H1 (cell line): Measurements from ENCODE around the gene BAD. TPM values are rescaled to one million over a fixed set of nuclear protein-coding genes. Genes with fewer than 3 reads are reported as not detected.
A peak's percentile ranks its signal among the peaks of the same experiment; 100 is the strongest.

Experiments used
- CTCF ChIA-PET: fragments of 300-600 bp; sonication (Branson Sonifier 250); formaldehyde crosslinking; loops from one replicate; lab custom pipeline; 2021; ENCODE audit not compliant: partially characterized antibody; lab: Charles Lee
- POLR2A ChIA-PET: fragments of 300-600 bp; sonication (Branson Sonifier 250); formaldehyde crosslinking; loops from one replicate; lab custom pipeline; 2021; ENCODE audit warnings: inconsistent platforms; ENCODE audit not compliant: partially characterized antibody; lab: Charles Lee
- DNase-seq, 2 experiments: peaks; one replicate each; pipeline versions ENCODE4 v3.0.0 to v3.0.0-alpha.2; 2010 to 2022; ENCODE audit warnings: low spot score in 2 of 2, low read depth in 1 of 2, mixed read lengths in 1 of 2
- FAIRE-seq: peaks from 2 replicates; lab custom pipeline; 2011; peaks lifted over from hg19 to GRCh38; lab: Jason Lieb, UNC
- H2AFZ ChIP-seq: 2 replicates; pipeline ENCODE4 v1.8.1; 2012; ENCODE audit warnings: low read length, inconsistent platforms
- H2AK5ac ChIP-seq: 2 replicates; pipeline ENCODE4 v1.6.1; 2013; ENCODE audit warnings: low read depth, low read length
- H2BK120ac ChIP-seq: replicated peaks from 2 replicates; pipeline ENCODE3; 2013; ENCODE audit warnings: low read depth, low read length, inconsistent platforms
- H2BK12ac ChIP-seq: 2 replicates; pipeline ENCODE4 v1.6.1; 2013; ENCODE audit warnings: low read depth, low read length
- H2BK15ac ChIP-seq: 2 replicates; pipeline ENCODE4 v1.6.1; 2013; ENCODE audit warnings: low read length
- H2BK20ac ChIP-seq: 2 replicates; pipeline ENCODE4 v1.6.1; 2013; ENCODE audit warnings: low read length
- H2BK5ac ChIP-seq: 2 replicates; pipeline ENCODE4 v1.6.1; 2013; ENCODE audit warnings: low read depth, low read length
- H3K14ac ChIP-seq: 2 replicates; pipeline ENCODE4 v1.6.1; 2013; ENCODE audit warnings: inconsistent platforms; ENCODE audit not compliant: insufficient read length
- H3K18ac ChIP-seq: 2 replicates; pipeline ENCODE4 v1.6.1; 2013; ENCODE audit warnings: low read length; ENCODE audit errors: extremely low read depth
- H3K23ac ChIP-seq: 2 replicates; pipeline ENCODE4 v1.6.1; 2013; ENCODE audit warnings: inconsistent platforms; ENCODE audit not compliant: insufficient read length
- H3K23me2 ChIP-seq: 2 replicates; pipeline ENCODE4 v1.6.1; 2013; ENCODE audit warnings: low read depth, low read length
- H3K27ac ChIP-seq: 2 replicates; pipeline ENCODE4 v1.6.1; 2011; ENCODE audit warnings: low read depth, low read length, inconsistent platforms
- H3K27me3 ChIP-seq, 4 experiments: replicated peaks in 1 of 4; 1 replicate in 1 of 4; 2 replicates in 3 of 4; pipeline versions ENCODE4 v1.6.1 to v1.8.1; 2011 to 2013; ENCODE audit warnings: low read length in 3 of 4, mild to moderate bottlenecking in 3 of 4, inconsistent platforms in 2 of 4, mixed read lengths in 2 of 4, moderate library complexity in 1 of 4; ENCODE audit not compliant: control insufficient read depth in 3 of 4, insufficient read depth in 3 of 4; ENCODE audit errors: extremely low read depth in 1 of 4
- H3K36me3 ChIP-seq, 4 experiments: 2 replicates each; pipeline versions ENCODE4 v1.6.1 to v1.8.1; 2011 to 2013; ENCODE audit warnings: mild to moderate bottlenecking in 4 of 4, low read length in 3 of 4, moderate library complexity in 2 of 4, control low read depth in 1 of 4, inconsistent platforms in 1 of 4; ENCODE audit not compliant: insufficient read depth in 4 of 4, control insufficient read depth in 2 of 4
- H3K4ac ChIP-seq: replicated peaks from 2 replicates; pipeline ENCODE3; 2013; ENCODE audit warnings: low read length, low read depth, mixed read lengths, inconsistent platforms; ENCODE audit not compliant: insufficient read length
- H3K4me1 ChIP-seq, 4 experiments: replicated peaks in 1 of 4; 1 replicate in 1 of 4; 2 replicates in 3 of 4; pipeline versions ENCODE4 v1.6.1 to v1.8.1; 2011 to 2013; ENCODE audit warnings: low read length in 3 of 4, inconsistent platforms in 2 of 4, mixed read lengths in 1 of 4; ENCODE audit not compliant: insufficient read depth in 4 of 4, control insufficient read depth in 3 of 4
- H3K4me2 ChIP-seq, 2 experiments: 2 replicates each; pipeline versions ENCODE4 v1.6.1 to v1.8.1; 2011 to 2013; ENCODE audit warnings: low read depth in 2 of 2, low read length in 2 of 2, control low read depth in 1 of 2, inconsistent platforms in 1 of 2, mild to moderate bottlenecking in 1 of 2; ENCODE audit not compliant: insufficient read depth in 1 of 2
- H3K4me3 ChIP-seq, 4 experiments: fragments of 200-600, 300-600 bp in 1 of 4; sonication (generic), shearing (Covaris generic), sonication (Bioruptor Twin) in 1 of 4; 2 replicates each; pipeline versions ENCODE4 v1.5.1 to v1.8.1; 2011 to 2016; ENCODE audit warnings: low read length in 4 of 4, low read depth in 3 of 4, control low read depth in 2 of 4, inconsistent platforms in 2 of 4, mild to moderate bottlenecking in 2 of 4, mixed read lengths in 1 of 4, moderate library complexity in 1 of 4; ENCODE audit not compliant: insufficient read depth in 2 of 4; ENCODE audit errors: extremely low read depth in 1 of 4
- H3K56ac ChIP-seq: replicated peaks from 2 replicates; pipeline ENCODE3; 2013; ENCODE audit warnings: low read depth, mild to moderate bottlenecking, mixed read lengths, low read length, inconsistent platforms; ENCODE audit not compliant: insufficient read length
- H3K79me1 ChIP-seq: 2 replicates; pipeline ENCODE4 v1.6.1; 2013; ENCODE audit warnings: low read depth, low read length, control low read depth
- H3K79me2 ChIP-seq, 2 experiments: 2 replicates each; pipeline versions ENCODE4 v1.6.1 to v1.8.1; 2012 to 2013; ENCODE audit warnings: low read length in 2 of 2, mild to moderate bottlenecking in 2 of 2, inconsistent platforms in 1 of 2; ENCODE audit not compliant: insufficient read depth in 2 of 2, control insufficient read depth in 1 of 2
- H3K9ac ChIP-seq, 4 experiments: replicated peaks in 1 of 4; 1 replicate in 1 of 4; 2 replicates in 3 of 4; pipeline versions ENCODE4 v1.6.1 to v1.8.1; 2011 to 2013; ENCODE audit warnings: low read depth in 3 of 4, low read length in 3 of 4, control low read depth in 2 of 4, mild to moderate bottlenecking in 2 of 4, moderate library complexity in 2 of 4, inconsistent platforms in 1 of 4; ENCODE audit errors: extremely low read depth in 1 of 4
- H3K9me3 ChIP-seq, 2 experiments: 2 replicates each; pipeline versions ENCODE4 v1.6.1 to v1.8.1; 2012 to 2013; ENCODE audit warnings: mild to moderate bottlenecking in 2 of 2, moderate library complexity in 2 of 2, control low read depth in 1 of 2, inconsistent platforms in 1 of 2, low read depth in 1 of 2, low read length in 1 of 2, mixed read lengths in 1 of 2; ENCODE audit not compliant: insufficient read depth in 2 of 2
- H4K20me1 ChIP-seq, 2 experiments: replicated peaks in 1 of 2; 2 replicates each; pipeline versions ENCODE3 to v1.8.1; 2011 to 2013; ENCODE audit warnings: inconsistent platforms in 2 of 2, low read length in 2 of 2, mild to moderate bottlenecking in 1 of 2; ENCODE audit not compliant: insufficient read depth in 2 of 2, control insufficient read depth in 1 of 2
- H4K5ac ChIP-seq: 2 replicates; pipeline ENCODE4 v1.6.1; 2013; ENCODE audit warnings: low read length, low read depth, mixed read lengths, inconsistent platforms; ENCODE audit not compliant: insufficient read length
- H4K8ac ChIP-seq: 2 replicates; pipeline ENCODE4 v1.8.0; 2013; ENCODE audit warnings: mild to moderate bottlenecking, moderate library complexity, low read length, inconsistent platforms; ENCODE audit not compliant: insufficient read depth; ENCODE audit errors: extremely low read depth
- H4K91ac ChIP-seq: replicated peaks from 2 replicates; pipeline ENCODE3; 2013; ENCODE audit warnings: low read length, mixed read lengths, inconsistent platforms; ENCODE audit not compliant: insufficient read length
- NANOG ChIP-seq: IDR thresholded peaks from 2 replicates; pipeline ENCODE4 v1.6.1; 2011; ENCODE audit warnings: low read length, low read depth, mild to moderate bottlenecking, inconsistent platforms; ENCODE audit not compliant: insufficient read depth, poor library complexity, severe bottlenecking
- WGBS, 2 experiments: shearing (Covaris generic) in 1 of 2; methylation state at CpG; one replicate each; pipeline versions ENCODE4 v1.1.6 to v1.1.7; 2013 to 2015; ENCODE audit warnings: low lambda C conversion rate in 2 of 2, mixed read lengths in 2 of 2, inconsistent platforms in 1 of 2, low coverage in 1 of 2, missing lambda C conversion rate in 1 of 2; ENCODE audit not compliant: insufficient replicate concordance in 2 of 2, insufficient coverage in 1 of 2, insufficient read length in 1 of 2; ENCODE audit errors: extremely low coverage in 1 of 2, missing lambda C conversion rate in 1 of 2; 5-methylcytosine and 5-hydroxymethylcytosine counted together
- polyA plus RNA-seq, 7 experiments: library from polyadenylated mRNA; depleted of rRNA in 3 of 7; stranded (reverse) in 5 of 7; unstranded in 2 of 7; fragments of >200 nt in 5 of 7; fragments of 200-250 nt in 2 of 7; gene quantifications; 1 replicate in 5 of 7; 2 replicates in 1 of 7; 4 replicates in 1 of 7; pipeline versions ENCODE4 v1.2.1 to v1.2.3, GENCODE V29; 2011 to 2013; ENCODE audit warnings: missing spikeins in 2 of 7, mixed read lengths in 2 of 7
- total RNA-seq: library from RNA; stranded (reverse); fragmentation: NEBNext Ultra II Directional; extraction: Animal tissue kit (Norgen Biotek cat#: 25700); gene quantifications from 2 replicates; pipeline ENCODE4 v1.2.1, GENCODE V29; 2021

BAD gene
- total and polyA plus RNA-seq, 2 of the 8 experiments (the other 6 are each of a cell fraction or from before 2014, with no cell fraction given) = 23.1 to 33.7 TPM

DNA sequence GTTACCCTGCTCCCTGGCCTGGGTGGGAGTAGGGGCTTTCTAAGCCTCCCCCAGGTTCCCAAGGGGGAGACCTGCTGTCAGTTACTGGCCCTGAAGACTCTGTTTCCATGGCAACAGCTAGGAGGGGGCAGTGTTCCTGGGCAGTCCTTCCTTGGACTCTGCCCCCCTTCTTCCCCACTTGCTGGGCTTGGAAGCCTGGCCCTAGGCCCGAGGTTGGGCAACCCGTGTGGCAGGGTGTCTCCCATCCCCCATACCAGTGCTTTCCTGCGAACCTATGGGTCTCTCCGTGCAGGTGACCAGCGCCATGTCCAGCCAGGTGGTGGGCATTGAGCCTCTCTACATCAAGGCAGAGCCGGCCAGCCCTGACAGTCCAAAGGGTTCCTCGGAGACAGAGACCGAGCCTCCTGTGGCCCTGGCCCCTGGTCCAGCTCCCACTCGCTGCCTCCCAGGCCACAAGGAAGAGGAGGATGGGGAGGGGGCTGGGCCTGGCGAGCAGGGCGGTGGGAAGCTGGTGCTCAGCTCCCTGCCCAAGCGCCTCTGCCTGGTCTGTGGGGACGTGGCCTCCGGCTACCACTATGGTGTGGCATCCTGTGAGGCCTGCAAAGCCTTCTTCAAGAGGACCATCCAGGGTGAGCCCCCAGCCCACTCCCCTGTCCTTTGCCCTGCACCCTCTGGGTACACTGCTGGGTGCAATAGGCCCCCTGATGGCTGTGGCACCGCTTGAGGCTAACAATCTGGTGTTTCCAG is 22.6 kb upstream of the BAD start:
- Histone ChIP-seq H3K23me2 (peaks cover 8% of the 10 kb centered on the region; the same call in 1 of the 2 replicates), H2BK20ac (no peak overlapping the region), H3K4me2 (peak overlapping the region; percentile 96 to 98), H2AFZ (no peak overlapping the region), H2BK120ac (no peak overlapping the region), H2BK5ac (no peak overlapping the region), H3K9ac (peak overlapping the region in 3 of 4 experiments; percentile 4 to 55 (median 22); a peak in 3 of 7 replicates), H4K5ac (no peak overlapping the region), H4K8ac (peak overlapping the region; percentile 7; the same call in 1 of the 2 replicates), H3K14ac (no peak overlapping the region), H3K79me1 (peaks cover 13% of the 10 kb centered on the region; the same call in 1 of the 2 replicates), H3K9me3 (no peaks in the 10 kb centered on the region), H3K36me3 (no peaks in the 10 kb centered on the region), H4K91ac (no peak overlapping the region), H2BK15ac (0 out of 2 replicates have a peak overlapping the region, but pooled peaks have one; percentile 88), H3K4ac (no peak overlapping the region), H3K4me3 (peak overlapping the region; percentile 62 to 93 (median 83)), H3K4me1 (peaks cover 3 to 14% (median 12%) of the 10 kb centered on the region in 4 experiments; a peak in 6 of 7 replicates), H3K18ac (peak overlapping the region; percentile 13; the same call in 1 of the 2 replicates), H3K27ac (no peak overlapping the region), H3K23ac (no peak overlapping the region), H4K20me1 (peaks cover 2 to 3% of the 10 kb centered on the region in 2 experiments), H3K56ac (no peak overlapping the region), H3K79me2 (peaks cover 0 to 21% of the 10 kb centered on the region in 2 experiments; a peak in 2 of 4 replicates), H2BK12ac (0 out of 2 replicates have a peak overlapping the region, but pooled peaks have one; percentile 90), H2AK5ac (no peak overlapping the region), H3K27me3 (peaks cover 0 to 5% (median under 1%) of the 10 kb centered on the region in 4 experiments; a peak in 2 of 7 replicates)
- CTCF ChIA-PET = interaction anchor here (0.6 to 20.8 kb wide), 6 partner anchors 11 to 253 kb away, joined by 3 to 614 read pairs (median 4); partner anchors contain the start of genes CCDC88B, PRDX5 and TRMT112
- TF ChIP-seq NANOG = no peak
- POLR2A ChIA-PET = interaction anchor here (0.6 to 3.9 kb wide), 4 partner anchors 10 to 61 kb away, joined by 3 to 24 read pairs (median 4); partner anchors contain the start of genes PRDX5 and TRMT112
- FAIRE-seq (no peak), DNase-seq (no peak)
- WGBS, 2 experiments = 88% methylated on average over 11 of the region's 15 CpGs; no CpG with 5 or more reads in 1 of the 2 experiments
